Progenitor cell of endocrine pancreas (in vitro differentiated cells): ENCODE measurements around the gene SGCA. TPM values are rescaled to one million over a fixed set of nuclear protein-coding genes. Genes with fewer than 3 reads are reported as not detected.

Source experiments
- DNase-seq: peaks from one replicate; pipeline ENCODE4 v3.0.0; 2021; ENCODE audit warnings: low spot score; ENCODE audit not compliant: unreplicated experiment
- H3K27ac Mint-ChIP-seq: 2 replicates; pipeline ENCODE4 v1.8.0; 2021; ENCODE audit warnings: mild to moderate bottlenecking, moderate library complexity, mixed read lengths
- H3K27me3 Mint-ChIP-seq: 2 replicates; pipeline ENCODE4 v1.8.0; 2021; ENCODE audit warnings: mixed read lengths
- H3K36me3 Mint-ChIP-seq: 2 replicates; pipeline ENCODE4 v1.8.0; 2022; ENCODE audit warnings: mixed read lengths; ENCODE audit not compliant: insufficient read depth
- H3K4me1 Mint-ChIP-seq: 2 replicates; pipeline ENCODE4 v1.8.0; 2021; ENCODE audit warnings: low read depth, mixed read lengths
- H3K4me3 Mint-ChIP-seq: 2 replicates; pipeline ENCODE4 v1.8.0; 2021; ENCODE audit warnings: low read depth, mild to moderate bottlenecking, moderate library complexity, mixed read lengths
- H3K9me3 Mint-ChIP-seq: 2 replicates; pipeline ENCODE4 v1.8.0; 2021; ENCODE audit warnings: low read depth, mixed read lengths
- long read RNA-seq: library from polyadenylated mRNA; unstranded; transcript quantifications from one replicate; pipeline ENCODE4 v2.0.0, GENCODE V29; 2020
- total RNA-seq: library from RNA; stranded (reverse); gene quantifications from 2 replicates; pipeline ENCODE4 v1.2.1, GENCODE V29; 2021
- TF ChIP-seq, protein P1 (sequence below): fragments of 200-600 bp; sonication (generic); IDR thresholded peaks from one replicate; pipeline ENCODE4 v1.5.0; 2021; ENCODE audit warnings: antibody characterized with exemption, mild to moderate bottlenecking; ENCODE audit not compliant: unreplicated experiment

SGCA gene
- total RNA-seq, result not detected in 2 replicates
- long read RNA-seq, result 0 reads

DNA sequence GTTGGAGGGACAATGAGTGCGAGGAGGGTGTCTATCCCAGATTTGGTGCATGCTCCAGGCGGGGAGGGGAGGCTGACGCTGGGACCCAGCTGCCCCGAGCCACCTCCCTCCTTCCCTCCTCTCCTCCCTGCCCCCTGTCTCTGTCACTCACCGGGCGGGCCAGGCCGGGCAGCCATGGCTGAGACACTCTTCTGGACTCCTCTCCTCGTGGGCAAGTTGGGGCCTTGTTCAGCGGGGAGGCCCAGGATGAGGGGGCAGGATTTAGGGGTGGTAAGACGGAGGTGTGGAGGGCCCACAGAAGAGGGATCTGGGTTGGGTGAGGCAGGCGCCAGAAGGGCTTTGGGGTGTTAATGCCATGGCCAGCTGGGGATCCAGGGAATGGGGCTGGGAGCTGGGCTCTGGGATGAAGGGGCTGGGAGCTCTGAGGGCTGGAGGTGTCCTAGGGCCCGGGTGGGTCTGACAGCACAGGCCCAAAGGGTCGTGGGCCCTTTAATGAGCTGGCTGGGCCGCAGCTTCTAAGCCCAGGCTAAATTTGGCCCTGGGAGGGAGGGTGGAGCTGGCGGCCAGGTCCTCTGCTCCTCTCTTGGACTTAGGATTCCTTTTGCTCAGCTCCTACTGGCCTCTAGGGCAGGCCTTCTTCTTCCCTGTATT lies at the start of gene SGCA:
SGCA (plus strand) TSS at position 139 of the 651 bp plus-strand sequence; CDS start at position 175, 36 bp downstream.
- Mint-ChIP-seq H3K27ac (peak within 1 kb of the TSS; percentile 11), H3K4me1 (peaks cover 4% of the 10 kb centered on the region), H3K27me3 (peaks cover 29% of the 10 kb centered on the region), H3K9me3 (no peaks in the 10 kb centered on the region), H3K4me3 (no peak within 1 kb of the TSS), H3K36me3 (no peaks in the 10 kb centered on the region)
- no peak for DNase-seq
- TF ChIP-seq, protein P1, sequence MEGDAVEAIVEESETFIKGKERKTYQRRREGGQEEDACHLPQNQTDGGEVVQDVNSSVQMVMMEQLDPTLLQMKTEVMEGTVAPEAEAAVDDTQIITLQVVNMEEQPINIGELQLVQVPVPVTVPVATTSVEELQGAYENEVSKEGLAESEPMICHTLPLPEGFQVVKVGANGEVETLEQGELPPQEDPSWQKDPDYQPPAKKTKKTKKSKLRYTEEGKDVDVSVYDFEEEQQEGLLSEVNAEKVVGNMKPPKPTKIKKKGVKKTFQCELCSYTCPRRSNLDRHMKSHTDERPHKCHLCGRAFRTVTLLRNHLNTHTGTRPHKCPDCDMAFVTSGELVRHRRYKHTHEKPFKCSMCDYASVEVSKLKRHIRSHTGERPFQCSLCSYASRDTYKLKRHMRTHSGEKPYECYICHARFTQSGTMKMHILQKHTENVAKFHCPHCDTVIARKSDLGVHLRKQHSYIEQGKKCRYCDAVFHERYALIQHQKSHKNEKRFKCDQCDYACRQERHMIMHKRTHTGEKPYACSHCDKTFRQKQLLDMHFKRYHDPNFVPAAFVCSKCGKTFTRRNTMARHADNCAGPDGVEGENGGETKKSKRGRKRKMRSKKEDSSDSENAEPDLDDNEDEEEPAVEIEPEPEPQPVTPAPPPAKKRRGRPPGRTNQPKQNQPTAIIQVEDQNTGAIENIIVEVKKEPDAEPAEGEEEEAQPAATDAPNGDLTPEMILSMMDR, result no peak

DNA sequence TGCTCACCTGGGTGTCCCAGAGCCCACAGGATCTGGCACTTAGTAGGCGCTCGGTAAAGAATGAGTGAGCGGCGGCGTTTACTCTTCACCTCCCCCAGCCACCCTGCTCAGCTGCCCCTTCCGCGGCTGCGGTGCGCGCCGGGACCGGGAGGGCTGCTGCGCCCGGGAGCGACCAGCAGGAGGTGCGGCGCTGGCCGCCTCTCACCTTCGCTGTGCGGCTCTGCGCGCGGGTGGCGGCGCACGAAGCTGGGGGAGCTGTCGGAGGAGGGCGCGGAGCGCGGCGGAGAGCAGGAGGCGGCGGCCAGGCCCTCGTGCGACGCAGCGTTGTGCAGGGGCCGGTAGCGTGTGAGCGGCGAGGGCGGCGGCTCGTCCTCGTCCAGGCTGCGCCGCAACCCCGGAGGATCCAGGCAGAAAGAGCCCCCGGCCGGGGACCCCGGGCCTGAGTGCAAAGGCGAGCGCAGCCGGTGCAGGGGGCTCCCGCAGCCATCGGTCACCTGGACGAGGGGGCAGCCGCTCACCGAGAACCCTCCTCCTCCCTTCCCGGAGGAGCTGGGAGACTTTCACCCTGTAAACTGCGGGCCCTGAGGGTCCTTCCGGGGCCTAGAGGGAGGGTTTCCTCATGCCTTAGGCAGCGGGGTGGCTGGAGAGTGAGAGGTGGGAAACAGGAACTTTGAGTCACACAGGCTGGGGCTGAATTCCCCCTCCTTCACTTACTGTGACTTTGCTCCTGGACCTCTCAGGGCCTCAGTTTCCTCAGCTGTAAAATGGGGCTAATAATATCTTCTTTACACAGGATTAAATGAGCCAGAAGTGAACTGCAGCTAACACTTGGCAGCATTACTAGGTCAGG lies 48.4 kb upstream of the SGCA start:
- peak; percentile 81 for DNase-seq
- H3K4me3 Mint-ChIP-seq, result no peak overlapping the region

DNA sequence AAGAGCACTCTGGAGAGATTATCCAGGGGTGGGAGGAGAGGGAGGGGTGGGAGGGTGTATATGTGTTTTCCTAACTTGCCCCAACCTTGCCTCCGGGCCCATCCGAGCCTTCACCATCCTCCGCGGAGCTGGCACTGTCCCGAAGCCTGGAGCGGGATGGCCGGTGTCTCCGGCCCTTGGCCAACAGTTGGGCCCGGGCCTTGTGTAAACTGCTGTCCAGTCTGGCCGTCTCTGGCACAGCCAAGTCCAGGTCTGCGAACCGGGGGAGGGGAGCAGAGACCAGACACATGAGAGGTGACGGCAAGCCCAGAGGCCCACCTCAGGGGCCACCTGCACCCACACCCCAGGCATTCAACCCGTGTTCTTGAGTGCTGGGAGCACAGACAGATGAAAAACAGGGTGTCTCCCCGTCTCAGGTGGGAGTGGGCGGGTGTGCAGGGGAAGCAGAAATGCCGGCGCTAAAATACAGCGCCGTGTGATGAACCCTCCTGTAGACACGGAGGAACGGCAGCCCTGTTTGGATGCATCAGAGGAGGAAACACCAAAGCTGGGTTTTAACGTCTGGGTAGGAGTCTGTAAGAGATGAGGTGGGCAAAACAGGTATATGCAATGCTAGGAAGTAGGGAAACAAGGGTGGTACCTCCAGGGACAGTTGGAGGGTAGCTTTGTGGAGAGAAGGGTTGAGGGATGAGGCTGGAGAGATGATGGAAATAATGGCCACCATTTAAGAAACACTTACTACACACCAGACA lies 47.6 kb upstream of the SGCA start:
- H3K9me3 Mint-ChIP-seq, result no peaks in the 10 kb centered on the region
- peaks cover 4% of the 10 kb centered on the region for H3K4me1 Mint-ChIP-seq
- H3K36me3 Mint-ChIP-seq, result no peaks in the 10 kb centered on the region
- DNase-seq, result no peak
- H3K4me3 Mint-ChIP-seq, result no peak overlapping the region
- no peak overlapping the region for H3K27ac Mint-ChIP-seq
- TF ChIP-seq, protein P1, result no peak
- H3K27me3 Mint-ChIP-seq, result peaks cover 54% of the 10 kb centered on the region

More for the DNA sequence above, 48.4 kb upstream of the SGCA start:
- H3K27me3 Mint-ChIP-seq, result peaks cover 48% of the 10 kb centered on the region
- peaks cover 4% of the 10 kb centered on the region for H3K4me1 Mint-ChIP-seq
- no peaks in the 10 kb centered on the region for H3K9me3 Mint-ChIP-seq
- H3K36me3 Mint-ChIP-seq, result no peaks in the 10 kb centered on the region
- peak overlapping the region; percentile 62 for H3K27ac Mint-ChIP-seq
- TF ChIP-seq, protein P1, result peak; percentile 78

DNA sequence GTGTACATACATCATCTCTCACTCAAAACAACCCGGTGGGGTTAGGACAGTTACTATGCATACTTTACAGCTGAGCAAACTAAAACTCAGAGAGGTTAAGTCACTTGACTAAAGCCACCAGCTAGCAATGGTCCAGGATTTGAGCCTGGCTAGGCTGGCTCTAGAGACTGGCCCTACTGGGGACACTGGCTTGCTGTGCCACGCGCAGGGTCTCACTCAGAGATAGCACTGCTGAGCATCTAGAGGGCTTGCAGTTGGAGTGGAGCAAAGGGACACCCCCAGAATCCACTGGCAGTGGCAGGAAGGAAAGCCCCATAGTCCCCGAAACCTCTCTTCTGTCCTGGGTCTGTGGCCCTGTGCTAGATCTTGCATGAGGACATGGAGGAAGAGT lies 47.0 kb upstream of the SGCA start:
- Mint-ChIP-seq H3K9me3 (no peaks in the 10 kb centered on the region), H3K4me1 (peaks cover 4% of the 10 kb centered on the region), H3K27ac (no peak overlapping the region), H3K4me3 (no peak overlapping the region), H3K27me3 (peaks cover 54% of the 10 kb centered on the region), H3K36me3 (no peaks in the 10 kb centered on the region)
- TF ChIP-seq, protein P1, result no peak
- no peak for DNase-seq
